ENCODE measurements around the gene NFKB1. TPM values are rescaled to one million over a fixed set of nuclear protein-coding genes. Genes with fewer than 3 reads are reported as not detected.
A peak's percentile ranks its signal among the peaks of the same experiment; 100 is the strongest.

NFKB1 gene
- total and polyA plus RNA-seq, 2 donors (not counting 1 experiment from before 2014, with no cell fraction given), result 32.0 to 88.1 TPM

DNA sequence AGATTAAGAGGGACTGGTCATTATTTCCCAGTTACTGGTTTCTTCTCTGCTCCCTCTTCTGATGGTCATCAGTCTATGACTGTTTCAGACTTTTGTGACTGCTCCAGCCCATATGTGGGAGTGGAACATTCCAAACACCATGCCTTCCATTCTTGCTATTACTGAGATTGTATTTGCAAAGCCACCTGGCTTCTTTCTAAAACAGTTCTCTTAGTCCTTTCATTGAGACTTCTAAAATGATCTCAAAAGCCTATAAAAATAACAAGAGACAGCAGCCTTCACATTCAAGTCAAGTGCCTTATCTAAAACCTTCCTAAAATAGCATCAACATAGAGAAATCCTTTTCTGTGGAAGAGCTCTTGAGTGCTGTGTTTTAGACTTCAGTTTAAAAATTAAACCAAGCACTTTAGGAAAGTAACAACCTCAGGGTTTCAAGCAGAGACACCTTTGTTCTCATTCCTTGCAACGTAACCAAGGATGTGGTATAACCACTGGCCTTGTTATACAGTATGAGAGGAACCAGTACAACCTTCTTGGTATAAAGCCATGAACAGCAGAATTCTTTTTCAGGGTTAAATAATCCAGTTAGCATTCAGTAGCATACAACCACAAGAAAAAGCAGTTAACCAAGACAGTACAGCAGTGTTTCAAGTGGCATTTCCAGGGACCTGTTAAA is 97.1 kb downstream of the NFKB1 start:
- Mint-ChIP-seq H3K27me3 (no peaks in the 10 kb centered on the region), H3K9me3 (ENCODE audit: insufficient read depth) (no peaks in the 10 kb centered on the region), H3K27ac (peak overlapping the region; percentile 80), H3K4me3 (no peak overlapping the region), H3K4me1 (peaks cover 17% of the 10 kb centered on the region)
- no peaks in the 10 kb centered on the region for H3K9me3 ChIP-seq (ENCODE audit: control extremely low read depth in 1 of 3, control insufficient read depth in 2 of 3, insufficient read depth in 1 of 3, low read length in 2 of 3)
- H3K4me1 ChIP-seq (ENCODE audit: control insufficient read depth in 2 of 2, insufficient read depth in 2 of 2, low read length in 2 of 2), result no peaks in the 10 kb centered on the region
- no peak overlapping the region for H3K9ac ChIP-seq (ENCODE audit: low read length)
- no peaks in the 10 kb centered on the region for H3K79me2 ChIP-seq (ENCODE audit: control insufficient read depth, insufficient read depth, low read length)
- no peak overlapping the region for H2AFZ ChIP-seq (ENCODE audit: insufficient read depth, low read depth, low read length, poor library complexity, severe bottlenecking)
- intact Hi-C loops (cut with micrococcal nuclease), result no loop called here
- POLR2A ChIA-PET, result no interaction called here
- WGBS (ENCODE audit: insufficient coverage), result no CpG with 5 or more reads among the region's 1 CpG
- CTCF ChIA-PET, result interaction anchor here (0.6 kb wide), 1 partner anchor 269 kb away, joined by 4 read pairs; no protein-coding TSS in a partner anchor
- no peak overlapping the region for H3K4me3 ChIP-seq (ENCODE audit: control extremely low read depth in 1 of 5, extremely low read depth in 1 of 5, insufficient read depth in 1 of 5, low read depth in 2 of 5, low read length in 4 of 5)
- DNase-seq, result no peak
- no peak for TF ChIP-seq EZH2 (IDR thresholded peaks at IDR 0.05; ENCODE audit: borderline replicate concordance, insufficient read depth, low read depth, low read length, poor library complexity, severe bottlenecking)
- ATAC-seq (ENCODE audit: low read depth), result no peak
- H3K27ac ChIP-seq (ENCODE audit: low read length in 2 of 2), result no peak overlapping the region
- H3K27me3 ChIP-seq (replicated peaks in 1 of 4; ENCODE audit: control extremely low read depth in 1 of 4, control insufficient read depth in 3 of 4, insufficient read depth in 4 of 4, low read length in 3 of 4), result no peaks in the 10 kb centered on the region
- H4K20me1 ChIP-seq (ENCODE audit: control insufficient read depth, insufficient read depth, low read length, poor library complexity, severe bottlenecking), result no peaks in the 10 kb centered on the region
- H3K36me3 ChIP-seq (replicated peaks in 1 of 2; ENCODE audit: control extremely low read depth in 1 of 2, control insufficient read depth in 1 of 2, extremely low read depth in 1 of 2, insufficient read depth in 2 of 2, low read length in 1 of 2), result peaks cover 3 to 86% of the 10 kb centered on the region in 2 experiments
- H3K4me2 ChIP-seq (replicated peaks; ENCODE audit: low read depth, low read length, poor library complexity, severe bottlenecking), result no peak overlapping the region

DNA sequence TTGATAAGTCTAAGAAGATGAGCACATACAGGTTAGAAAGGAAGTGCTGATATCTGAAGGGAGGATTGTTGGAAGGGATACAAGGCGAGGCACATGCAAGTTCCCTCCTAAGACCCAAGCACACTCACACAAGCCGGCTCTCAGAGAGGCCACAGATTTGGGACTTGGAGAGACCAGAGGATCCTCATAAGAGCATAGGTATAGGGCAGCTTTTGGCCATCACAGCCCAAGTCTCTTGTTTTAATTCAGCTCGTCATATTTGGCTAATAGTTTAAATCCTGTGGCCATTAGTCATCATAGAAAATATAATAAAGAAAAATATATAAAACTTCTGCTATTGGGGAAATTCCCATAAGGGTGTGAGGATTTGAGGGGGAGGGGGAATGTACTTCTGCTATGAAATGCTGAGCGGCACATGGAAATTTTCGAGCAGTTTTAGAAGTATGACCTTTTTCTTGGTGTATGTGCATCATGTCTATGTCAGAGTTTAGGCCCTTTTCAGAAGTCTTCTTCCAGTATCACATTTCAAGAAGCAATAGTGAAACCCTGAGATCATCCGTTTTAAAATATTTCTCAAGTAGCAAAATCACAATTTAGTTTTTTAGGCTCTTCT is 97.7 kb downstream of the NFKB1 start:
- no peaks in the 10 kb centered on the region for H3K9me3 ChIP-seq (ENCODE audit: control extremely low read depth in 1 of 3, control insufficient read depth in 2 of 3, insufficient read depth in 1 of 3, low read length in 2 of 3)
- Mint-ChIP-seq H3K27ac (peak overlapping the region; percentile 80), H3K9me3 (ENCODE audit: insufficient read depth) (no peaks in the 10 kb centered on the region), H3K4me1 (peaks cover 15% of the 10 kb centered on the region), H3K27me3 (no peaks in the 10 kb centered on the region), H3K4me3 (peak overlapping the region; percentile 1)
- H3K27me3 ChIP-seq (replicated peaks in 1 of 4; ENCODE audit: control extremely low read depth in 1 of 4, control insufficient read depth in 3 of 4, insufficient read depth in 4 of 4, low read length in 3 of 4), result no peaks in the 10 kb centered on the region
- peaks cover 3 to 92% of the 10 kb centered on the region in 2 experiments for H3K36me3 ChIP-seq (replicated peaks in 1 of 2; ENCODE audit: control extremely low read depth in 1 of 2, control insufficient read depth in 1 of 2, extremely low read depth in 1 of 2, insufficient read depth in 2 of 2, low read length in 1 of 2)
- H3K4me2 ChIP-seq (replicated peaks; ENCODE audit: low read depth, low read length, poor library complexity, severe bottlenecking), result no peak overlapping the region
- POLR2A ChIA-PET, result no interaction called here
- no peak overlapping the region for H3K4me3 ChIP-seq (ENCODE audit: control extremely low read depth in 1 of 5, extremely low read depth in 1 of 5, insufficient read depth in 1 of 5, low read depth in 2 of 5, low read length in 4 of 5)
- CTCF ChIA-PET, result interaction anchor here (0.6 kb wide), 1 partner anchor 269 kb away, joined by 4 read pairs; no protein-coding TSS in a partner anchor
- TF ChIP-seq, protein P1, sequence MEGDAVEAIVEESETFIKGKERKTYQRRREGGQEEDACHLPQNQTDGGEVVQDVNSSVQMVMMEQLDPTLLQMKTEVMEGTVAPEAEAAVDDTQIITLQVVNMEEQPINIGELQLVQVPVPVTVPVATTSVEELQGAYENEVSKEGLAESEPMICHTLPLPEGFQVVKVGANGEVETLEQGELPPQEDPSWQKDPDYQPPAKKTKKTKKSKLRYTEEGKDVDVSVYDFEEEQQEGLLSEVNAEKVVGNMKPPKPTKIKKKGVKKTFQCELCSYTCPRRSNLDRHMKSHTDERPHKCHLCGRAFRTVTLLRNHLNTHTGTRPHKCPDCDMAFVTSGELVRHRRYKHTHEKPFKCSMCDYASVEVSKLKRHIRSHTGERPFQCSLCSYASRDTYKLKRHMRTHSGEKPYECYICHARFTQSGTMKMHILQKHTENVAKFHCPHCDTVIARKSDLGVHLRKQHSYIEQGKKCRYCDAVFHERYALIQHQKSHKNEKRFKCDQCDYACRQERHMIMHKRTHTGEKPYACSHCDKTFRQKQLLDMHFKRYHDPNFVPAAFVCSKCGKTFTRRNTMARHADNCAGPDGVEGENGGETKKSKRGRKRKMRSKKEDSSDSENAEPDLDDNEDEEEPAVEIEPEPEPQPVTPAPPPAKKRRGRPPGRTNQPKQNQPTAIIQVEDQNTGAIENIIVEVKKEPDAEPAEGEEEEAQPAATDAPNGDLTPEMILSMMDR (IDR thresholded peaks at IDR 0.05), result no peak
- TF ChIP-seq EZH2 (IDR thresholded peaks at IDR 0.05; ENCODE audit: borderline replicate concordance, insufficient read depth, low read depth, low read length, poor library complexity, severe bottlenecking), result no peak
- DNase-seq (no peak), ATAC-seq (ENCODE audit: low read depth) (peak; percentile 54)
- H2AFZ ChIP-seq (ENCODE audit: insufficient read depth, low read depth, low read length, poor library complexity, severe bottlenecking), result no peak overlapping the region
- H3K4me1 ChIP-seq (ENCODE audit: control insufficient read depth in 2 of 2, insufficient read depth in 2 of 2, low read length in 2 of 2), result no peaks in the 10 kb centered on the region
- H3K79me2 ChIP-seq (ENCODE audit: control insufficient read depth, insufficient read depth, low read length), result no peaks in the 10 kb centered on the region
- intact Hi-C loops (cut with micrococcal nuclease), result no loop called here
- no CpG with 5 or more reads among the region's 6 CpGs for WGBS (ENCODE audit: insufficient coverage)
- no peaks in the 10 kb centered on the region for H4K20me1 ChIP-seq (ENCODE audit: control insufficient read depth, insufficient read depth, low read length, poor library complexity, severe bottlenecking)
- no peak overlapping the region for H3K27ac ChIP-seq (ENCODE audit: low read length in 2 of 2)
- no peak overlapping the region for H3K9ac ChIP-seq (ENCODE audit: low read length)

Measured in B cell (primary cell).